ENCODE data around the gene PTPN20. TPM values are rescaled to one million over a fixed set of nuclear protein-coding genes. Genes with fewer than 3 reads are reported as not detected.

The PTPN20 gene
- total and polyA plus RNA-seq, 2 of the 8 experiments (the other 6 are each of a cell fraction or from before 2014, with no cell fraction given) = not detected

DNA sequence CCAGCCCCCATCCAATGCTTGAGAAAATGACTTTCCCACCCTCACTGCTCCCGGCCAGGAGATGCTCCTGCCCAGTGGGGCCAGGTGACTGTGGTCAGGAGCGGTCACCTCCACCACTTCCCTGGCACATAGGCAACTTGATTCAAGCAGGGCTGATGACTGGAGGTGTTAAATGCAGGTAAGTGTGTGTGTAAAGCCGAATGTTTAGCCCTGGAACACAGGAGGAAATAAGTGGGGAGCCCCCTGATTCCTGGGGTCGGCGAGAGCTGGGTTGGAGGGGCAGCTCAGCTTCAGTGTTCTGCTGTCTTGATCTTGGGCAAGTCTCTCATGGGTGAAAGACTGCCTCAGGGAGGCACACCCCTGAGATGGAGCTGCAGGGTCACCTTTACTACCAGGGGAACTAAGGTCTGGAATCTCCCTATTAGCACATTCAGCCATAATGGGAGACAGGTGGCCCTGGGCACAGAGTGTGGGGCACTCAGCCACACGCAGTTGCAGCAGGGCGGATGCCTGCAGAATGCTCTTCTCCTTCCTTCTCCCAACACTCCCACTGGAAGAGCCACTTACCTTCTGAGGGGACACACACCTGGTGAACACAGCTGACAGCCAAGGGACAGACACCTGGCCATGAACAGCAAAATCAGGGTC, 124.1 kb downstream of the PTPN20 start:
- FAIRE-seq = no peak
- TF ChIP-seq HDAC2 (IDR thresholded peaks at IDR 0.05; ENCODE audit: borderline replicate concordance in 1 of 2, low read depth in 2 of 2, low read length in 2 of 2) (no peak), NANOG (IDR thresholded peaks at IDR 0.05; ENCODE audit: insufficient read depth, low read depth, low read length, poor library complexity, severe bottlenecking) (no peak), SIX5 (IDR thresholded peaks at IDR 0.05; ENCODE audit: low read depth, low read length) (no peak), POLR2A (IDR thresholded peaks at IDR 0.05; ENCODE audit: control extremely low read depth in 1 of 2, low read depth in 2 of 2, low read length in 2 of 2) (no peak), CEBPB (IDR thresholded peaks at IDR 0.05; ENCODE audit: low read depth, low read length) (no peak), MAFK (IDR thresholded peaks at IDR 0.05; ENCODE audit: low read depth, low read length) (no peak), BRCA1 (IDR thresholded peaks at IDR 0.05; ENCODE audit: low read depth, low read length) (no peak), SUZ12 (IDR thresholded peaks at IDR 0.05; ENCODE audit: low read length) (no peak), RXRA (IDR thresholded peaks at IDR 0.05; ENCODE audit: insufficient read depth, low read depth, low read length) (no peak)
- TF ChIP-seq, protein P1, sequence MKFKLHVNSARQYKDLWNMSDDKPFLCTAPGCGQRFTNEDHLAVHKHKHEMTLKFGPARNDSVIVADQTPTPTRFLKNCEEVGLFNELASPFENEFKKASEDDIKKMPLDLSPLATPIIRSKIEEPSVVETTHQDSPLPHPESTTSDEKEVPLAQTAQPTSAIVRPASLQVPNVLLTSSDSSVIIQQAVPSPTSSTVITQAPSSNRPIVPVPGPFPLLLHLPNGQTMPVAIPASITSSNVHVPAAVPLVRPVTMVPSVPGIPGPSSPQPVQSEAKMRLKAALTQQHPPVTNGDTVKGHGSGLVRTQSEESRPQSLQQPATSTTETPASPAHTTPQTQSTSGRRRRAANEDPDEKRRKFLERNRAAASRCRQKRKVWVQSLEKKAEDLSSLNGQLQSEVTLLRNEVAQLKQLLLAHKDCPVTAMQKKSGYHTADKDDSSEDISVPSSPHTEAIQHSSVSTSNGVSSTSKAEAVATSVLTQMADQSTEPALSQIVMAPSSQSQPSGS (IDR thresholded peaks at IDR 0.05; ENCODE audit: low read length) = no peak
- TF ChIP-seq, protein P2, sequence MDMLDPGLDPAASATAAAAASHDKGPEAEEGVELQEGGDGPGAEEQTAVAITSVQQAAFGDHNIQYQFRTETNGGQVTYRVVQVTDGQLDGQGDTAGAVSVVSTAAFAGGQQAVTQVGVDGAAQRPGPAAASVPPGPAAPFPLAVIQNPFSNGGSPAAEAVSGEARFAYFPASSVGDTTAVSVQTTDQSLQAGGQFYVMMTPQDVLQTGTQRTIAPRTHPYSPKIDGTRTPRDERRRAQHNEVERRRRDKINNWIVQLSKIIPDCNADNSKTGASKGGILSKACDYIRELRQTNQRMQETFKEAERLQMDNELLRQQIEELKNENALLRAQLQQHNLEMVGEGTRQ (IDR thresholded peaks at IDR 0.05; ENCODE audit: low read length) = no peak

More for the DNA sequence above, 124.1 kb downstream of the PTPN20 start:
- ChIA-PET CTCF (ENCODE audit: partially characterized antibody) (interaction anchor here (1.2 to 13.8 kb wide), 4 partner anchors 9 to 274 kb away, joined by 3 to 180 read pairs (median 48); no protein-coding TSS in a partner anchor), POLR2A (ENCODE audit: partially characterized antibody) (no interaction called here)
- no peaks in the 10 kb centered on the region for H3K9me3 ChIP-seq (ENCODE audit: insufficient read depth in 2 of 2, low read depth in 1 of 2, low read length in 1 of 2)
- no peak overlapping the region for H2AFZ ChIP-seq (ENCODE audit: low read length)
- DNase-seq (ENCODE audit: low read depth in 1 of 2, low spot score in 2 of 2) = no peak
- H3K36me3 ChIP-seq (ENCODE audit: control insufficient read depth in 2 of 4, insufficient read depth in 4 of 4, low read length in 3 of 4) = no peaks in the 10 kb centered on the region
- peak overlapping the region; percentile 54; the same call in 1 of the 2 replicates for H4K8ac ChIP-seq (ENCODE audit: extremely low read depth, insufficient read depth, low read length)
- WGBS, 2 experiments (ENCODE audit: extremely low coverage in 1 of 2, insufficient coverage in 1 of 2, insufficient read length in 1 of 2, insufficient replicate concordance in 2 of 2, low coverage in 1 of 2, low lambda C conversion rate in 2 of 2, missing lambda C conversion rate in 1 of 2) = 95% methylated on average over 7 of the region's 7 CpGs; no CpG with 5 or more reads in 1 of the 2 experiments
- H4K91ac ChIP-seq (replicated peaks; ENCODE audit: insufficient read length, low read length) = no peak overlapping the region
- no peaks in the 10 kb centered on the region for H4K20me1 ChIP-seq (replicated peaks in 1 of 2; ENCODE audit: control insufficient read depth in 1 of 2, insufficient read depth in 2 of 2, low read length in 2 of 2)
- H3K4me1 ChIP-seq (replicated peaks in 1 of 4; ENCODE audit: control insufficient read depth in 3 of 4, insufficient read depth in 4 of 4, low read length in 3 of 4) = no peaks in the 10 kb centered on the region
- H3K4me3 ChIP-seq (ENCODE audit: extremely low read depth in 1 of 4, insufficient read depth in 2 of 4, low read depth in 3 of 4, low read length in 4 of 4) = no peak overlapping the region
- no peak overlapping the region for H2BK20ac ChIP-seq (ENCODE audit: low read length)
- H2AK5ac ChIP-seq (ENCODE audit: low read depth, low read length) = no peak overlapping the region
- no peaks in the 10 kb centered on the region for H3K23me2 ChIP-seq (ENCODE audit: low read depth, low read length)
- H2BK15ac ChIP-seq (ENCODE audit: low read length) = no peak overlapping the region
- H3K23ac ChIP-seq (ENCODE audit: insufficient read length) = no peak overlapping the region
- no peak overlapping the region for H2BK5ac ChIP-seq (ENCODE audit: low read depth, low read length)
- H3K18ac ChIP-seq (ENCODE audit: extremely low read depth, low read length) = no peak overlapping the region
- no peaks in the 10 kb centered on the region for H3K79me1 ChIP-seq (ENCODE audit: low read depth, low read length)
- H2BK120ac ChIP-seq (replicated peaks; ENCODE audit: low read depth, low read length) = no peak overlapping the region
- no peaks in the 10 kb centered on the region for H3K79me2 ChIP-seq (ENCODE audit: control insufficient read depth in 1 of 2, insufficient read depth in 2 of 2, low read length in 2 of 2)
- H3K56ac ChIP-seq (replicated peaks; ENCODE audit: insufficient read length, low read depth, low read length) = no peak overlapping the region
- H3K9ac ChIP-seq (replicated peaks in 1 of 4; ENCODE audit: extremely low read depth in 1 of 4, low read depth in 3 of 4, low read length in 3 of 4) = no peak overlapping the region
- H3K27me3 ChIP-seq (replicated peaks in 1 of 4; ENCODE audit: control insufficient read depth in 3 of 4, extremely low read depth in 1 of 4, insufficient read depth in 3 of 4, low read length in 3 of 4) = no peaks in the 10 kb centered on the region
- H4K5ac ChIP-seq (ENCODE audit: insufficient read length, low read depth, low read length) = no peak overlapping the region
- H3K4me2 ChIP-seq (ENCODE audit: insufficient read depth in 1 of 2, low read depth in 2 of 2, low read length in 2 of 2) = no peak overlapping the region
- H3K27ac ChIP-seq (ENCODE audit: low read depth, low read length) = no peak overlapping the region
- no peak overlapping the region for H3K4ac ChIP-seq (replicated peaks; ENCODE audit: insufficient read length, low read depth, low read length)
- no peak overlapping the region for H2BK12ac ChIP-seq (ENCODE audit: low read depth, low read length)
- H3K14ac ChIP-seq (ENCODE audit: insufficient read length) = no peak overlapping the region
